Lower lobe of right lung (tissue), 2 donors: ENCODE data around the gene TOP2B. TPM values are rescaled to one million over a fixed set of nuclear protein-coding genes. Genes with fewer than 3 reads are reported as not detected.

ENCODE experiments used
- ATAC-seq, 2 donors: fragments of 200-7000 bp; cut with Tn5 transposase; one replicate each; pipeline ENCODE4 v1.9.1; 2020 to 2022; ENCODE audit warnings: mild to moderate bottlenecking in 2 of 2, moderate library complexity in 2 of 2
- DNase-seq: peaks from one replicate; pipeline ENCODE4 v3.0.0-alpha.2; 2020
- H3K27ac ChIP-seq: fragments of 200-600 bp; one replicate; pipeline ENCODE4 v1.8.0; 2022
- H3K27me3 ChIP-seq: fragments of 200-600 bp; one replicate; pipeline ENCODE4 v1.8.0; 2022; ENCODE audit warnings: low read depth
- H3K36me3 ChIP-seq: fragments of 200-600 bp; one replicate; pipeline ENCODE4 v1.8.0; 2022; ENCODE audit warnings: mild to moderate bottlenecking
- H3K4me1 ChIP-seq: fragments of 200-600 bp; one replicate; pipeline ENCODE4 v1.8.0; 2022
- H3K4me3 ChIP-seq: fragments of 200-600 bp; one replicate; pipeline ENCODE4 v1.8.0; 2022; ENCODE audit warnings: mild to moderate bottlenecking
- H3K9me3 ChIP-seq: fragments of 200-600 bp; one replicate; pipeline ENCODE4 v1.8.0; 2022
- intact Hi-C: fragments of 100-400 bp; cut with DNase I; formaldehyde crosslinking; loops from one replicate; pipeline ENCODE4 v1.11.0; 2022
- total RNA-seq: library from RNA; stranded (reverse); fragmentation: NEBNext Ultra II Directional; extraction: Animal tissue kit (Norgen Biotek cat#: 25700); gene quantifications from one replicate; pipeline ENCODE4 v1.2.1, GENCODE V29; 2021
- TF ChIP-seq, protein P1 (sequence below): fragments of 200-600 bp; IDR thresholded peaks from one replicate; pipeline ENCODE4 v1.8.0; 2022; ENCODE audit warnings: antibody characterized with exemption, mild to moderate bottlenecking
- donor health status: DM: no; HTN: yes; CAD: no; lungs with severe emphysema.

The TOP2B gene
- total RNA-seq, 1 donor from 2014 or later: 92.1 TPM

DNA sequence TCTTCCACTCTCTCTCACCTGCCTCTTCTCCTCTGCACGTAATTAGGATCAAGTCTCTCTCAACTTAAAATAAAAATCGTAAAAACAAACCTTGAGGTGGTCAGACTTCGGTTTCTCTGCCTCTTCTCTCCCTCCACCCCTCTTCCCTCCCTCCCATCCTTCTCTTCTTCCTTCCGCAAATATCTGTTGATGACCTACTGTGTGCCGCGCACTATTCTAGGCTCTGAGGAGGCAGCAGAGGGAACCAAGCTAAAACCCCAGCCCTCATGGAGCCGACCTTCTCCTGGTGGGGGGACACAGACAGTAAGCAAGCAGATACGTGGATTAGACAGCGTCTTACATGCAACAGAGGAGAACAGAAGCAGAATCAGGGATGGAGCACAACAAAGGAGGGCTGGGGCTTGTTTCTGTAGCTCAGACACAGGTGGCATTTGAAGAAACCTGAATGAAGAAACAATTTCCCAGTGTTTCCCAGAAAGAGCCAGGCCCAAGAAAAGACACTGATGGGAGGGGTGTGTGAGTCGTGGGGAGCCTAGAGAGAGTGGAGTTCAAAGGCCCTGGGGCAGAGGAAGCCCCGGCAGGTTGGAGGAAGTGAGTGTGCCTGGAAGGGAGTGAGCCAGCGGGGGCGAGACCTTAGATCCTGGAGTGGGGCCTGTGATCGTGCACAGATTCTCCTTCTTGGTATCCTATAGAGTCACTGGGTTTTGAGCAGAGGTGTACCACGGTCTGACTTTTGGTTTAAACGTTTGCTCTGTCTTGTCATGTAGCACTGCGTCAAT, 80.5 kb downstream of the TOP2B start:
- TF ChIP-seq, protein P1, sequence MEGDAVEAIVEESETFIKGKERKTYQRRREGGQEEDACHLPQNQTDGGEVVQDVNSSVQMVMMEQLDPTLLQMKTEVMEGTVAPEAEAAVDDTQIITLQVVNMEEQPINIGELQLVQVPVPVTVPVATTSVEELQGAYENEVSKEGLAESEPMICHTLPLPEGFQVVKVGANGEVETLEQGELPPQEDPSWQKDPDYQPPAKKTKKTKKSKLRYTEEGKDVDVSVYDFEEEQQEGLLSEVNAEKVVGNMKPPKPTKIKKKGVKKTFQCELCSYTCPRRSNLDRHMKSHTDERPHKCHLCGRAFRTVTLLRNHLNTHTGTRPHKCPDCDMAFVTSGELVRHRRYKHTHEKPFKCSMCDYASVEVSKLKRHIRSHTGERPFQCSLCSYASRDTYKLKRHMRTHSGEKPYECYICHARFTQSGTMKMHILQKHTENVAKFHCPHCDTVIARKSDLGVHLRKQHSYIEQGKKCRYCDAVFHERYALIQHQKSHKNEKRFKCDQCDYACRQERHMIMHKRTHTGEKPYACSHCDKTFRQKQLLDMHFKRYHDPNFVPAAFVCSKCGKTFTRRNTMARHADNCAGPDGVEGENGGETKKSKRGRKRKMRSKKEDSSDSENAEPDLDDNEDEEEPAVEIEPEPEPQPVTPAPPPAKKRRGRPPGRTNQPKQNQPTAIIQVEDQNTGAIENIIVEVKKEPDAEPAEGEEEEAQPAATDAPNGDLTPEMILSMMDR: no peak
- Histone ChIP-seq H3K27me3 (no peaks in the 10 kb centered on the region), H3K9me3 (no peaks in the 10 kb centered on the region), H3K27ac (no peak overlapping the region), H3K4me3 (no peak overlapping the region), H3K4me1 (no peaks in the 10 kb centered on the region), H3K36me3 (peaks cover 5% of the 10 kb centered on the region)
- DNase-seq (no peak), ATAC-seq (no peak)
- intact Hi-C loops: no loop called here

GRCh38 chr3:25583343-25583742, 81.4 kb downstream of the TOP2B start:
- intact Hi-C loops: no loop called here
- Histone ChIP-seq H3K36me3 (peaks cover 5% of the 10 kb centered on the region), H3K9me3 (no peaks in the 10 kb centered on the region), H3K4me3 (no peak overlapping the region), H3K4me1 (no peaks in the 10 kb centered on the region), H3K27ac (no peak overlapping the region), H3K27me3 (no peaks in the 10 kb centered on the region)
- TF ChIP-seq, protein P1: no peak
- DNase-seq (no peak), ATAC-seq (no peak)

GRCh38 chr3:25582242-25582641, 82.5 kb downstream of the TOP2B start:
- Histone ChIP-seq H3K9me3 (no peaks in the 10 kb centered on the region), H3K36me3 (peaks cover 5% of the 10 kb centered on the region), H3K4me1 (no peaks in the 10 kb centered on the region), H3K27me3 (no peaks in the 10 kb centered on the region), H3K27ac (no peak overlapping the region), H3K4me3 (no peak overlapping the region)
- DNase-seq (no peak), ATAC-seq (no peak)
- TF ChIP-seq, protein P1: no peak
- intact Hi-C loops: no loop called here

GRCh38 chr3:25581823-25582222, 82.9 kb downstream of the TOP2B start:
- no peak overlapping the region for H3K4me3 ChIP-seq
- H3K4me1 ChIP-seq: no peaks in the 10 kb centered on the region
- peaks cover 5% of the 10 kb centered on the region for H3K36me3 ChIP-seq
- no peak overlapping the region for H3K27ac ChIP-seq
- TF ChIP-seq, protein P1: no peak
- no peaks in the 10 kb centered on the region for H3K27me3 ChIP-seq
- intact Hi-C loops: no loop called here
- H3K9me3 ChIP-seq: no peaks in the 10 kb centered on the region
- no peak for ATAC-seq
- no peak for DNase-seq

- Histone ChIP-seq H3K36me3 (peaks cover 5% of the 10 kb centered on the region), H3K4me3 (no peak overlapping the region), H3K9me3 (no peaks in the 10 kb centered on the region), H3K4me1 (no peaks in the 10 kb centered on the region), H3K27me3 (no peaks in the 10 kb centered on the region), H3K27ac (no peak overlapping the region)
- TF ChIP-seq, protein P1: no peak
- intact Hi-C loops: no loop called here
- DNase-seq (no peak), ATAC-seq (no peak)
These were observed 83.4 kb downstream of the TOP2B start for GRCh38 chr3:25581335-25581734.
